ENCODE data around the gene COBL.

The COBL gene

GRCh38 chr7:51316666-51317581 is at the start of gene COBL:
Gene COBL, minus strand, starts transcription at chr7:51316809. Its CDS starts 176 bp downstream, at chr7:51316633.
- no peak for DNase-seq (ENCODE audit: low read depth in 2 of 2)

DNA sequence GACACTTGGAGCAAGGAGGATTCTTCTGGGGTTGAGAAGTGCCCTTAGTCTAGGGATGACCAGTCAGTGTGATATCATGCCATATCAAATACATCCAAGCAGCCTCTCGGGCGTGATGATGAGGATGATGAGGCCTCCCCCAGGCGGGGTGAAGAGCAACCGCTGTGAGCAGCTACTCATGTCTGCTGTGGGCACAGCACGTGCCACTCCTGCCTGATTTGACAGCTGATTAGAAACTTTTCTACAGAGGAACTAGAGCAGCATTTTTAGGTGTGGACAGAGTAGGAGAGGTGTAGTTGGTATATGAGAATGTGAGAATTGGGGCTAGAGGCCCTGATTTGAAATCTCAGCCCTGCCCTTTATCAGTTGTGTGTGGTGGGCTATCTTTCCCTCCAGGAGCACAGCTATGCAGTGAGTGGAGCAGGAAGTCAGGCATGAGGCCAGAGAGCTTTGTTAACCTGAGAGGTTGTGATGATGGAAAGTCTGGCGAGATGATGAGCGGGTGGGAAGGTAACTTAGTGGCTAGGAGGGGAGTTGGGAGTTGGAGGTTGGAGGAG is 49.6 kb upstream of the COBL start:
- no peak for DNase-seq (ENCODE audit: low read depth in 2 of 2)

DNA sequence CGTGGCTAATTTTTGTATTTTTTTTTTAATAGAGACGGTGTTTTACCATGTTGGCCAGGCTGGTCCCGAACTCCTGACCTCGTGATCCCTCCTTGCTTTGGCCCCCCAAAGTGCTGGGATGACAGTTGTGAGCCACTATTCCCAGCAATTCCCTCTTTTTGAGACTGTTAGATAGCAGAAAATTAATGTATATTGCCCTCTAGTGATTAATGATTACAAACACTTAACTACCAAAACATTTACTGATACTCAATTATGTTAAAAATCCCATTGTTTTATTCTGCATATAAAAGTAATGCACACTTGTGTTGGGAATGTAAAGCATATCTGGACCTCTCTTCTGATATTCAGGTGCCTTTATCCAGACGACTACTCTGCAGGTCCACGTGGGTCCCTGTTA is 41.2 kb upstream of the COBL start:
- DNase-seq (ENCODE audit: low read depth in 2 of 2), result no peak

DNA sequence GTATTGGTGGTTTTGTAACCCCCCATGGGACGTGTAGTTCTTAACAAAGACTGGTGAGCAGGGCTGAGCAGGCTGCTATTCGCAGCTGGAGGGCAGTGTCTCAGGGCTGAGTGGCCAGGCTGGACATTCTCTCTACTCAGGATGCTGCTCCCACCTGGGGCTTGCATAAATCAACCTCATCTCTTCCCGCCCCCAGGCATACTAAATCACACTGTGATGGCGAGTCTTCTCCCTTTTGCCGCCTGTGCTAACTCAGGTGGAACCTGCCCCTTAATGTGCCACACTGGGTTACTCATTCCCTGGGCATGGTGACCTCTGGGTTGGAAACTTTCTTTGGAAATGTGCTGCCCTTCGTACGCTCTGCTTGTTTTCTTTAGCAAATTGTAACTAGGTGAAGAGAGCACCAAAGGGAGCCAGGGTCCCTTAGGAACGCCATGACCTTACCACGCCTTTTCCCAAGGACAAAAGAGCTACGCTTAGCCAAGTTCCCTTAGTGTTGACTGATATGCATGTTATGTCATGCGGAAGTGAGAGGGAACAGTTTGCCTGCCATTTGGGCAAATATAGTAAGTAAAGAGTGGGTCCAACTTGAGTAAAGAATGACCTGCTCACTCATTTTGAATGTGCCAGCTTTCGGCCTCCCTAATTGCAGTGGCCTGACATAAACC is 40.4 kb upstream of the COBL start:
- DNase-seq (ENCODE audit: low read depth in 2 of 2), result no peak

DNA sequence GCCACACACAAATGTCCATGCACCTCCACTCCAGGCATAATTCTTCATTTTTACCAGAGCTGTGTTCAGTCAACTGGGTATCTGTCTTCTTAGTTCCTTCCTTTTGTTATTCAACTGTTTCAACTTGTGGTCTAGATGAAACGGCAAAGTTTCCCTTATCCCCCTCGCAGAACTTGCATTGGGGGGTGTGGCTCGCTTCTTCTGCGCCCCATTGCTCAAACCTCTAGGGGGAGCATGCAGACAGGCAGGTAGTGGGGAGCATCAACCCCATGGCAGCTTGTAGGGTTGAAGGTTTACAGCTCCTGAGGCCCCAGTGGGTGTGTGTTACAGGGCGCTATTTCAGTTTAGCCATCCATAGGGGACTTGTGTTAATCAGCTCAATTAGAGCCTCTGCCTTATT is 38.3 kb upstream of the COBL start:
- DNase-seq (ENCODE audit: low read depth in 2 of 2), result no peak

DNA sequence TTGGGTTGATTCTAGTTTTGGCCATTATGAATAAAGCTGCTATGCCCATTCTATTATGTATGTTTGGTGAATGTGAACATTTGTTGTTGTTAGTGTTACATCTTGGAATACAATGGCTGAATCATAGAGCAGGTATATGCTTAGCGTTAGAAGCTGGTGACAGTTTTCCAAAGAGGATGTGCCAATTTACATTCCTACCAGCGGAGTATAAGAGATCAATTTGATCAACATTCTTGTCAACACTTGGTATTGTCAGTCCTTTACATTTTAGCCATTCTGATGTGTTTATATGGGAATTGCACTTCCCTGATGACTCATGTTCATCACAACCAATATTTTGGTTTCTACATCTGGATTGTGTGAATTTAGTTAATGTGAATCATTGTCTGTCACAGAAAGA is 37.8 kb upstream of the COBL start:
- no peak for DNase-seq (ENCODE audit: low read depth in 2 of 2)

DNA sequence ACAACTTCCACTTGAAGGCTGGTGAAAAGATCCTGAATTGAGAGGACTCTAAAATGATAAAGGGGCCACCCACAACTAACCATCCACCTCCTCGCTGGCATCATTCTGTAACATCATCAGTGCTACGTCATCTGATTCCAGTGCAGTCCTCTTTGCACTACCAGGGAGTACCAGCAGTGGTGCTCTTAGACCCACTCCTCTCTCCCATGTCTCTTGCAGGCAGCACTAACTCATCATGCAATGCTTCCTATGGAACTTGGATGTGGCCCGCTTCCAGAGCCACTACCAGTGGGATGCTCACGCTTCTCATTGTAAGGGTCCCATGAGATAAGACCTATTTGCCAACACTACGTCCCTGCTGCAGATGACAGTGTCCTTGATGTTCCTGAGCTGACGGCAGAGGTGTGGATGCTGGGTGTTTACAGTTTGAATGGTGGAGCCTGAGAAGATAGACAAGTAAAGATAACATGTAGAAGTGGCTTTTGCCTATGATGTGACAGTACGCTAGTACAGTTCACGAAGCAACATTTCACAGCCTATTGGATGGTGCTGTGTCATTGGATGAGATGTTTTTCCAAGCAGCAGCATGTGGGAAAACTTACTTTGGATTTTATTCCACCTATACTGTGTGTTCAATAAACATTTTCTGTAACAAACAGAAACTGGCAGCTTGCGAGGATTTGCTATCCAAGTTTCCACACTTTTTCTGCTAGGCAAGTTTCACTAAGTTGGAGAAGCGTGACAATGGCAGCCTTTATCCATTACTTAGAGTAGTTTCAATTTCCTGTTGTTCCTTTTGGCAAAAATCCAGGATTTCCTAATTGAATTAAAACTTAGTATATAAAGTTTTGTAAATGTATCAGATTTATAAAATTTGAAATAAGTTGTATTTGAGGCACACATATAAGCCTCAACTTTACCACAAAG is 35.8 kb upstream of the COBL start:
- no peak for DNase-seq (ENCODE audit: low read depth in 2 of 2)

- no peak for DNase-seq (ENCODE audit: low read depth in 2 of 2)
These were observed 35.1 kb upstream of the COBL start for GRCh38 chr7:51351661-51352060.

DNA sequence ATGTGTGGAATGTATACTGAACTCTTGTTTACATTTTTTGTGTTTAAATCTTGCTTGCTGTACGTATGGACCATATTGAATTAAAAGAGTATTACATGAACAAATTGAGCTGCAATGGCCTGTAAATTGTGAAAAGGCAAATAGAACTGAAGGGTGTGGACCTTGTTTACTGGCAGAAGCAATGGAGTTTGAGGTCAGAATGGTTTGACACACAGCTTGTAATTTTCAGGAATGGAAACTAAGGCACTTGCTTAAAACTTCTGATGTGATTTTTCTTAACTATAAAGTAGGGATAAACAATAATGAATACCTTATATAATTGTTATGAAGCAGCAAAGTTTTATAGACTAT is 33.9 kb upstream of the COBL start:
- DNase-seq (ENCODE audit: low read depth in 2 of 2), result no peak

- DNase-seq (ENCODE audit: low read depth in 2 of 2), result no peak
These were observed 33.4 kb upstream of the COBL start for GRCh38 chr7:51349820-51350545.

GRCh38 chr7:51346126-51346525 is 29.5 kb upstream of the COBL start:
- DNase-seq (ENCODE audit: low read depth in 2 of 2), result no peak

DNA sequence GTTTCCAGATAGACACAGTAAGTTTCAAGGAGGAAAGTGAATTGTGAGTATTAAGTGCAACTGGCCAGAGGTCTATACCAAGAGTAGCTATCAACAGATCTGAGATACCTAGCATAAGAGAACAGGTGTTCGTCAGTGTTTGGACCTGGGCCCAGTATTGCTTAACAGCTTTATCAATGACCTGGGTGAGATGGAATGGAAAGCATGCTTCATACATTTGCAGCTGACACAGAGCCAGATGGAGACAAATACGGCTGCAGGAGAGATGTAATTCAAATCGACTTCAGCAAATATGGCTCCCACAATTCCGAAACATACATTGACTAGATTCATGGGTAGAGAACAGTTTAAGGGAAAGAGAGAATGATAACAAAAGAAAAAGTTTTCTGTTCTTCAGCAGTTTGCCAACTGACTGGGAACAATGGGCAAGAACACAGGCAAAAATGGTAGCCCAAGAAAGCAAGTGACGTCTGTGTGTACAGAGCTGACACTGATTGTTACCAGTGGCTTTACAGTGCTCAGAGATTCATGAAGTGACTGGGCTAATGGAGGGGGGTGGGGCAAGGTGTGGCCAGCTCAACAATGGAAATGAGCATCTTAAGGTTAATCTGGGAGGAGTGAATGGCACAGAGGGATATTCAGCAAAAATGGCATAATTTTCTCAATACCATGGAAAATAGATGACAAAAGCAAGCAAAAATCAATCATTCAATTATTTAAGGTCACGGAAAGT is 28.0 kb upstream of the COBL start:
- DNase-seq (ENCODE audit: low read depth in 2 of 2), result no peak

GRCh38 chr7:51340936-51341335 is 24.3 kb upstream of the COBL start:
- DNase-seq (ENCODE audit: low read depth in 2 of 2), result no peak

DNA sequence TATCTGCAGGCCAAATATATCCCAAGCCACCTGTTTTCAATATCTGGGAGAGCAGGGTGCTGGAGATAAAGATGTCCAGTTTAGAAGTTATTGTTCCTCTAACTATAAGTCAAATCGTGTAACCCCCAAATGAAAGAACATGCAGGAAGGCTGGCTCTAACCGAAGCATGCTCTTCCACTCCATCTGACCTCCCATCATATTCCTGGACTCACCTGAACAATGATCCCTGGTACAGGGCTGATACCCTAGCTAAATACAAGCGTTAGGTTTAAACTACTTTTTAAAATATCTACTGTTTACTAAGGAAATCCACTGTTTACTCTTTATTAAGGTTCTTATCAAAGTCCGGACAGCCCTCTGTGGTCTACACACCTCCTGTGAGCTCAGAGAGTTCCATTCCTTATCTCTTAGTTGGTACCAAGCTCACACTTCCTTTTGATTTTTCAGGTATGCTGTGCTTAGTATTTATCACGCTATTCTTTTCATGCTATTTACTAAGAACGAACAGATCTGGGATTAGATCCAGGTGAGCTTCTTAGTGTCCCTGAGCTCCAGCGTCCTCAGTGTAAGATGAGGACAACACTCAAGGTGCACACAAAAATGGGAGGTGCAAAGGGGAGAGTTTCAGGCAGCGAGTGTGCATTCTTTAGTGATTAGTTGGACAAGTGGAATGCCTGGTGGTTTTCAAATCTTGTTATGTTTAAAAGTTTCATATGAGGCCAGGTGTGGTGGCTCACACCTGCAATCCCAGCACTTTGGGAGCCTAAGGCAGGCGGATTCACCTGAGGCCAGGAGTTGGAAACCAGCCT is 23.6 kb upstream of the COBL start:
- no peak for DNase-seq (ENCODE audit: low read depth in 2 of 2)

DNA sequence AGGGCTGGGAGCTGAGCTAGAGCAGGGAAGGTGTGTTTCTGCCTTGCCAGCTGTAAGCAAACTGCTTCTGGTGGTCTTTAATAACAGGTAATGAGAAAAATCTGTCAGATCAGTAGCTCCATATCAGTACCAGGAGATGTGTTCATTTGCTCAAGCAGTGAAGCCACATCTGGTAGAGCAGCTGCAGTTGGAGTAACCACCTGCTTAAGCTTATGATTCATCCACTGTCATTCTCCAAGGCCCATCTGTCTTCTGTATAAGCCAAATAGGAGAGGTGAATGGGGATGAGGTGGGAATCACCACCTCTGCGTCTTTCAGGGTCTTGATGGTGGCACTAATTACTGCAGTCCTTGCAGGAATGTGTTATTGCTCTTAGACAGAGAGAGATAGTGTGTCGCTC is 18.4 kb upstream of the COBL start:
- DNase-seq (ENCODE audit: low read depth in 2 of 2), result no peak

- no peak for DNase-seq (ENCODE audit: low read depth in 2 of 2)
These were observed 13.2 kb upstream of the COBL start for GRCh38 chr7:51329696-51330263.

DNA sequence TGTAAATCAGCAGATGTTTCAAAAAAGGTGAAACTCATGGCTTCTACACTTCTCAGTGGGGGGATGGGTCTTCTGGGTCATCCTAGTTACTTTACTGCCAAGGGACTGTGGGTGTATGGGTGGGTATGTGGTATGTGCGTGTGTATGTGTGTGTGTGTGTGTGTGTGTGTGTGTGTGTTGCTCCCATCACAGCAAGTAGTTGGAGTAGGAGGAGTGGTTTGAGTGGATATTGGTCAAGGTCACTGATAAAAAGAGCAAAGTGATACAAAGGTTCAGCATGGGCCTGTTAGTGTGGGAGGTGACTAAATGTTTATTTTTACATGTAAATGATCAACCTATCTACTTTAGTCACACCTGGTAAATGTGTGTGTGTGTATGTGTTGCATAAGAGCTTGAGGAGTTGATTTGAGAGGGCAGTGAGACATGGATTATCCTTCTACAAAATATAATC is 11.8 kb upstream of the COBL start:
- no peak for DNase-seq (ENCODE audit: low read depth in 2 of 2)

- DNase-seq (ENCODE audit: low read depth in 2 of 2), result no peak
These were observed 10.7 kb upstream of the COBL start for GRCh38 chr7:51327287-51327717.

DNA sequence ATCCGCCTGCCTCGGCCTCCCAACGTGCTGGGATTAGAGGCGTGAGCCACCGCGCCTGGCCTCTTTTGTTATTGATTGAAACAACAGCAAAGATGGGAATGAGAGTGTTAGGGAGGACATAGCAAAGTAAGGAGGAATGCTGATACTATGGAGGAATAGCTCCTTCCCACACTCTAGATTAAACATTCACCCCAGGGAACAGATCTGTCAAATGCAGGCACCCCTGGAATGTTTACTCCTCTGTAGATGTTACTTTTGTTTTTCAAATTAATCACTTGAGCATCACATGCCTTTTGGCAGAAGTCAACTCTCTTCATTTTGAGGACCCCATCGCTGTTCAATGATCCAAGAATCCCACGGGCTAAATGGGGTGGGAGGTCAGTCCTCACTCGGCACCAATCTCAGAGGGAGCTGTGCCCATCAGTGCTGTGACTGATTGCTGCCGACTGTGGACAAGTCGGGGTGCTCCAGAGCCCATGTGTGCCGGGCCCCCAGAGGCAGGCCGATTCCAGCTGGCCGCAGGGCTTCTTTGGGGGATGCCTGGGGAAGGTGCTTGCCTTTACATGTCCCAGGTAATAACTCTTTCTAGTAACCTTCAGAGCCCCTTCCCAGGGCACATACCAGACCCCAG is 10.2 kb upstream of the COBL start:
- no peak for DNase-seq (ENCODE audit: low read depth in 2 of 2)

Measured in stimulated activated CD8-positive, alpha-beta memory T cell treated with anti-CD3 and anti-CD28 coated beads, Interleukin-2, amount 100 ng/mL, for 1 hour (primary cell).